G401.6 (cell line): ENCODE data around the gene NUDT5.
"Not testable (repeated sequence)": the region's sequence is repeated elsewhere in the genome, so short reads cannot be mapped to it uniquely, and the experiment has no call there.

Experiments used
- FAIRE-seq: peaks from 2 replicates; lab custom pipeline; 2012; peaks lifted over from hg19 to GRCh38; lab: Jason Lieb, UNC

NUDT5 gene

GRCh38 chr10:12202226-12202625 lies 6.5 kb upstream of the NUDT5 start:
- no peak for FAIRE-seq

- FAIRE-seq, result no peak
Observed at GRCh38 chr10:12201543-12201942, 5.9 kb upstream of the NUDT5 start.

GRCh38 chr10:12200850-12201249 lies 5.2 kb upstream of the NUDT5 start:
- no peak for FAIRE-seq

- FAIRE-seq, result no peak
Observed at GRCh38 chr10:12198156-12198555, 2.5 kb upstream of the NUDT5 start.

GRCh38 chr10:12196531-12197211 lies 980 bp upstream of the NUDT5 start:
- FAIRE-seq, result no peak

- FAIRE-seq, result no peak
Observed at GRCh38 chr10:12195281-12195602, 449 bp downstream of the NUDT5 start.

- no peak for FAIRE-seq
Observed at GRCh38 chr10:12194752-12195271, 879 bp downstream of the NUDT5 start.

GRCh38 chr10:12193193-12193592 lies 2.5 kb downstream of the NUDT5 start:
- no peak for FAIRE-seq

GRCh38 chr10:12191715-12192114 lies 4.0 kb downstream of the NUDT5 start:
- no peak for FAIRE-seq

- no peak for FAIRE-seq
Observed at GRCh38 chr10:12189426-12189825, 6.3 kb downstream of the NUDT5 start.

- no peak for FAIRE-seq
Observed at GRCh38 chr10:12188656-12189055, 7.0 kb downstream of the NUDT5 start.

GRCh38 chr10:12187321-12187905 lies 8.3 kb downstream of the NUDT5 start:
- FAIRE-seq, result no peak

- FAIRE-seq, result no peak
Observed at GRCh38 chr10:12186323-12186722, 9.4 kb downstream of the NUDT5 start.

GRCh38 chr10:12184165-12184564 lies 11.5 kb downstream of the NUDT5 start:
- FAIRE-seq, result no peak

- no peak for FAIRE-seq
Observed at GRCh38 chr10:12181065-12181775, 14.5 kb downstream of the NUDT5 start.

GRCh38 chr10:12180221-12180974 lies 15.3 kb downstream of the NUDT5 start:
- no peak for FAIRE-seq

- no peak for FAIRE-seq
Observed at GRCh38 chr10:12179606-12180170, 16.0 kb downstream of the NUDT5 start.

GRCh38 chr10:12177642-12178041 lies 18.0 kb downstream of the NUDT5 start:
- FAIRE-seq, result no peak

GRCh38 chr10:12171512-12171911 lies 24.2 kb downstream of the NUDT5 start:
- not testable (repeated sequence) for FAIRE-seq

GRCh38 chr10:12165999-12166775 lies 29.5 kb downstream of the NUDT5 start:
- FAIRE-seq, result no peak

- no peak for FAIRE-seq
Observed at GRCh38 chr10:12165036-12165435, 30.7 kb downstream of the NUDT5 start.

GRCh38 chr10:12164085-12164484 lies 31.6 kb downstream of the NUDT5 start:
- no peak for FAIRE-seq
